Measurements from ENCODE around the gene EPC1. TPM values are rescaled to one million over a fixed set of nuclear protein-coding genes. Genes with fewer than 3 reads are reported as not detected.

The EPC1 gene
- total and polyA plus RNA-seq, 9 of the 15 experiments (the other 6 are each of a cell fraction or from before 2014, with no cell fraction given): 7.0 to 43.6 (median 16.1) TPM

DNA sequence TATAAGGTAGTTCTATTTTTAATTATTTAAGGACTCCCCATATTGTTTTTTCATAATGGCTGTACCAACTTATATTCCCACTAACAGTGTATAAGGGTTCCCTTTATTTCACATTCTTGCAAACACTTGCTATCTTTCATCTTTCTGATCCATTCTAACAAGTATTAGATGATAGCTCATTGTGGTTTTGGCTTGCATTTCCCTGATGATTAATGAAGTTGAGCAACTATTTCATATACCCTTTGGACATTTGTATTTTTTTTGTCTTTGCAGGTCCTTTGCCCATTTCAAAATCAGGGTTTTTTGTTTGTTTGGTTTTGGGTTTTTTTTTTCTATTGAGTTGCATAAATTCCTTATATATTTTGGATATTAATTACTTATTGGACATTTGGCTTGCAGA is 107.2 kb downstream of the EPC1 start:
- Histone ChIP-seq H3K4me3 (no peak overlapping the region), H3K79me2 (ENCODE audit: control insufficient read depth, insufficient read depth, low read length) (no peaks in the 10 kb centered on the region), H3K4me2 (ENCODE audit: insufficient read depth, low read length) (no peak overlapping the region), H3K9me1 (ENCODE audit: control insufficient read depth, insufficient read depth, low read length) (no peaks in the 10 kb centered on the region), H4K20me1 (replicated peaks; ENCODE audit: control insufficient read depth, insufficient read depth, low read length) (peaks cover 6% of the 10 kb centered on the region; the same call in 1 of the 2 replicates), H3K4me1 (replicated peaks in 1 of 2; ENCODE audit: control insufficient read depth in 2 of 2, insufficient read depth in 2 of 2, low read length in 2 of 2) (no peaks in the 10 kb centered on the region), H3K27ac (ENCODE audit: extremely low read depth, low read depth, low read length) (no peak overlapping the region), H3K9ac (ENCODE audit: insufficient read depth in 1 of 2, low read depth in 2 of 2, low read length in 2 of 2) (no peak overlapping the region), H3K27me3 (ENCODE audit: control insufficient read depth in 2 of 2, insufficient read depth in 2 of 2, low read length in 2 of 2) (peaks cover 6 to 12% of the 10 kb centered on the region in 2 experiments; a peak in 4 of 5 replicates), H3K9me3 (replicated peaks; ENCODE audit: control insufficient read depth, insufficient read depth, low read depth, low read length) (no peaks in the 10 kb centered on the region), H3K36me3 (ENCODE audit: control insufficient read depth, insufficient read depth, low read length) (no peaks in the 10 kb centered on the region), H2AFZ (ENCODE audit: low read depth, low read length) (no peak overlapping the region)
- in situ Hi-C loops (cut with MboI) (no loop called here), intact Hi-C loops (cut with micrococcal nuclease) (no loop called here)
- POLR2A ChIA-PET: no interaction called here
- ATAC-seq: no peak
- CTCF ChIA-PET (ENCODE audit: low intra/inter-chr PET ratio): interaction anchor here (0.6 kb wide), 1 partner anchor 942 kb away, joined by 3 read pairs; no protein-coding TSS in a partner anchor
- BruUV-seq (replicated peaks): no TSS peak
- no peak for FAIRE-seq
- DNase-seq (ENCODE audit: extremely low read depth in 1 of 4, low spot score in 3 of 4): no peak
- TF ChIP-seq, protein P1, sequence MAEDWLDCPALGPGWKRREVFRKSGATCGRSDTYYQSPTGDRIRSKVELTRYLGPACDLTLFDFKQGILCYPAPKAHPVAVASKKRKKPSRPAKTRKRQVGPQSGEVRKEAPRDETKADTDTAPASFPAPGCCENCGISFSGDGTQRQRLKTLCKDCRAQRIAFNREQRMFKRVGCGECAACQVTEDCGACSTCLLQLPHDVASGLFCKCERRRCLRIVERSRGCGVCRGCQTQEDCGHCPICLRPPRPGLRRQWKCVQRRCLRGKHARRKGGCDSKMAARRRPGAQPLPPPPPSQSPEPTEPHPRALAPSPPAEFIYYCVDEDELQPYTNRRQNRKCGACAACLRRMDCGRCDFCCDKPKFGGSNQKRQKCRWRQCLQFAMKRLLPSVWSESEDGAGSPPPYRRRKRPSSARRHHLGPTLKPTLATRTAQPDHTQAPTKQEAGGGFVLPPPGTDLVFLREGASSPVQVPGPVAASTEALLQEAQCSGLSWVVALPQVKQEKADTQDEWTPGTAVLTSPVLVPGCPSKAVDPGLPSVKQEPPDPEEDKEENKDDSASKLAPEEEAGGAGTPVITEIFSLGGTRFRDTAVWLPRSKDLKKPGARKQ (CRISPR knock-in tag; IDR thresholded peaks at IDR 0.05): no peak
- TF ChIP-seq ZNF253 (CRISPR knock-in tag; conservative IDR thresholded peaks at IDR 0.05): no peak
- TF ChIP-seq IFI16 (CRISPR knock-in tag; IDR thresholded peaks at IDR 0.05): no peak
- TF ChIP-seq GABPA (tag; conservative IDR thresholded peaks at IDR 0.05; ENCODE audit: low read depth): no peak
- no peak for TF ChIP-seq CREBBP (IDR thresholded peaks at IDR 0.05; ENCODE audit: low read depth, low read length)
- TF ChIP-seq BMI1 (IDR thresholded peaks at IDR 0.05; ENCODE audit: low read length): no peak
- TF ChIP-seq STAT5A (IDR thresholded peaks at IDR 0.05; ENCODE audit: borderline replicate concordance, low read length): no peak
- TF ChIP-seq SMARCC2 (IDR thresholded peaks at IDR 0.05; ENCODE audit: low read depth): no peak
- no peak for TF ChIP-seq CSDE1 (IDR thresholded peaks at IDR 0.05)
- TF ChIP-seq ZC3H8 (IDR thresholded peaks at IDR 0.05): no peak
- no peak for TF ChIP-seq ZSCAN29 (IDR thresholded peaks at IDR 0.05)
- TF ChIP-seq ZBTB7A (IDR thresholded peaks at IDR 0.05; ENCODE audit: borderline replicate concordance, control insufficient read depth, low read depth, low read length): no peak
- TF ChIP-seq, protein P2, sequence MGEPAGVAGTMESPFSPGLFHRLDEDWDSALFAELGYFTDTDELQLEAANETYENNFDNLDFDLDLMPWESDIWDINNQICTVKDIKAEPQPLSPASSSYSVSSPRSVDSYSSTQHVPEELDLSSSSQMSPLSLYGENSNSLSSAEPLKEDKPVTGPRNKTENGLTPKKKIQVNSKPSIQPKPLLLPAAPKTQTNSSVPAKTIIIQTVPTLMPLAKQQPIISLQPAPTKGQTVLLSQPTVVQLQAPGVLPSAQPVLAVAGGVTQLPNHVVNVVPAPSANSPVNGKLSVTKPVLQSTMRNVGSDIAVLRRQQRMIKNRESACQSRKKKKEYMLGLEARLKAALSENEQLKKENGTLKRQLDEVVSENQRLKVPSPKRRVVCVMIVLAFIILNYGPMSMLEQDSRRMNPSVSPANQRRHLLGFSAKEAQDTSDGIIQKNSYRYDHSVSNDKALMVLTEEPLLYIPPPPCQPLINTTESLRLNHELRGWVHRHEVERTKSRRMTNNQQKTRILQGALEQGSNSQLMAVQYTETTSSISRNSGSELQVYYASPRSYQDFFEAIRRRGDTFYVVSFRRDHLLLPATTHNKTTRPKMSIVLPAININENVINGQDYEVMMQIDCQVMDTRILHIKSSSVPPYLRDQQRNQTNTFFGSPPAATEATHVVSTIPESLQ (CRISPR knock-in tag; IDR thresholded peaks at IDR 0.05): no peak
- TF ChIP-seq, protein P3, sequence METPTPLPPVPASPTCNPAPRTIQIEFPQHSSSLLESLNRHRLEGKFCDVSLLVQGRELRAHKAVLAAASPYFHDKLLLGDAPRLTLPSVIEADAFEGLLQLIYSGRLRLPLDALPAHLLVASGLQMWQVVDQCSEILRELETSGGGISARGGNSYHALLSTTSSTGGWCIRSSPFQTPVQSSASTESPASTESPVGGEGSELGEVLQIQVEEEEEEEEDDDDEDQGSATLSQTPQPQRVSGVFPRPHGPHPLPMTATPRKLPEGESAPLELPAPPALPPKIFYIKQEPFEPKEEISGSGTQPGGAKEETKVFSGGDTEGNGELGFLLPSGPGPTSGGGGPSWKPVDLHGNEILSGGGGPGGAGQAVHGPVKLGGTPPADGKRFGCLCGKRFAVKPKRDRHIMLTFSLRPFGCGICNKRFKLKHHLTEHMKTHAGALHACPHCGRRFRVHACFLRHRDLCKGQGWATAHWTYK (CRISPR knock-in tag; IDR thresholded peaks at IDR 0.05): no peak
- TF ChIP-seq, protein P4, sequence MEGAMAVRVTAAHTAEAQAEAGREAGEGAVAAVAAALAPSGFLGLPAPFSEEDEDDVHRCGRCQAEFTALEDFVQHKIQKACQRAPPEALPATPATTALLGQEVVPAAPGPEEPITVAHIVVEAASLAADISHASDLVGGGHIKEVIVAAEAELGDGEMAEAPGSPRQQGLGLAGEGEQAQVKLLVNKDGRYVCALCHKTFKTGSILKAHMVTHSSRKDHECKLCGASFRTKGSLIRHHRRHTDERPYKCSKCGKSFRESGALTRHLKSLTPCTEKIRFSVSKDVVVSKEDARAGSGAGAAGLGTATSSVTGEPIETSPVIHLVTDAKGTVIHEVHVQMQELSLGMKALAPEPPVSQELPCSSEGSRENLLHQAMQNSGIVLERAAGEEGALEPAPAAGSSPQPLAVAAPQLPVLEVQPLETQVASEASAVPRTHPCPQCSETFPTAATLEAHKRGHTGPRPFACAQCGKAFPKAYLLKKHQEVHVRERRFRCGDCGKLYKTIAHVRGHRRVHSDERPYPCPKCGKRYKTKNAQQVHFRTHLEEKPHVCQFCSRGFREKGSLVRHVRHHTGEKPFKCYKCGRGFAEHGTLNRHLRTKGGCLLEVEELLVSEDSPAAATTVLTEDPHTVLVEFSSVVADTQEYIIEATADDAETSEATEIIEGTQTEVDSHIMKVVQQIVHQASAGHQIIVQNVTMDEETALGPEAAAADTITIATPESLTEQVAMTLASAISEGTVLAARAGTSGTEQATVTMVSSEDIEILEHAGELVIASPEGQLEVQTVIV (CRISPR knock-in tag; IDR thresholded peaks at IDR 0.05; ENCODE audit: borderline replicate concordance): no peak
- no peak for TF ChIP-seq OTX1 (CRISPR knock-in tag; IDR thresholded peaks at IDR 0.05)

All from K562 (cell line).